Endothelial cell (in vitro differentiated cells): Measurements from ENCODE around the gene CCNY. TPM values are rescaled to one million over a fixed set of nuclear protein-coding genes. Genes with fewer than 3 reads are reported as not detected.

ENCODE experiments used
- DNase-seq: peaks from one replicate; pipeline ENCODE4 v3.0.0; 2021; ENCODE audit warnings: low spot score
- H3K27ac Mint-ChIP-seq: one replicate; pipeline ENCODE4 v1.8.0; 2021; ENCODE audit warnings: mixed read lengths, inconsistent platforms; ENCODE audit not compliant: unreplicated experiment
- H3K27me3 Mint-ChIP-seq: one replicate; pipeline ENCODE4 v1.8.0; 2021; ENCODE audit warnings: mild to moderate bottlenecking, moderate library complexity, mixed read lengths, inconsistent platforms; ENCODE audit not compliant: unreplicated experiment
- H3K36me3 Mint-ChIP-seq: one replicate; pipeline ENCODE4 v1.8.0; 2021; ENCODE audit warnings: mild to moderate bottlenecking, low read depth, mixed read lengths, inconsistent platforms; ENCODE audit not compliant: unreplicated experiment
- H3K4me1 Mint-ChIP-seq: one replicate; pipeline ENCODE4 v1.8.0; 2021; ENCODE audit warnings: mild to moderate bottlenecking, mixed read lengths, inconsistent platforms; ENCODE audit not compliant: unreplicated experiment
- H3K4me3 Mint-ChIP-seq: one replicate; pipeline ENCODE4 v1.8.0; 2021; ENCODE audit warnings: mild to moderate bottlenecking, mixed read lengths, inconsistent platforms; ENCODE audit not compliant: unreplicated experiment
- H3K9me3 Mint-ChIP-seq: one replicate; pipeline ENCODE4 v1.8.0; 2021; ENCODE audit warnings: mixed read lengths, inconsistent platforms; ENCODE audit not compliant: unreplicated experiment
- total RNA-seq: library from RNA; stranded (reverse); fragmentation: NEBNext Ultra II Directional; extraction: Animal tissue kit (Norgen Biotek cat#: 25700); gene quantifications from one replicate; pipeline ENCODE4 v1.2.1, GENCODE V29; 2021; ENCODE audit not compliant: unreplicated experiment
- TF ChIP-seq, protein P1 (sequence below): fragments of 200-600 bp; sonication (generic); IDR thresholded peaks from one replicate; pipeline ENCODE4 v1.5.0; 2021; ENCODE audit warnings: antibody characterized with exemption; ENCODE audit not compliant: unreplicated experiment

CCNY gene
- total RNA-seq, 1 donor from 2014 or later: 169 TPM

GRCh38 chr10:35606430-35606829, 270.1 kb downstream of the CCNY start:
- Mint-ChIP-seq H3K27ac (no peak overlapping the region), H3K4me1 (no peaks in the 10 kb centered on the region), H3K9me3 (peaks cover 6% of the 10 kb centered on the region), H3K4me3 (no peak overlapping the region), H3K36me3 (peaks cover 3% of the 10 kb centered on the region), H3K27me3 (peaks cover 4% of the 10 kb centered on the region)
- TF ChIP-seq, protein P1, sequence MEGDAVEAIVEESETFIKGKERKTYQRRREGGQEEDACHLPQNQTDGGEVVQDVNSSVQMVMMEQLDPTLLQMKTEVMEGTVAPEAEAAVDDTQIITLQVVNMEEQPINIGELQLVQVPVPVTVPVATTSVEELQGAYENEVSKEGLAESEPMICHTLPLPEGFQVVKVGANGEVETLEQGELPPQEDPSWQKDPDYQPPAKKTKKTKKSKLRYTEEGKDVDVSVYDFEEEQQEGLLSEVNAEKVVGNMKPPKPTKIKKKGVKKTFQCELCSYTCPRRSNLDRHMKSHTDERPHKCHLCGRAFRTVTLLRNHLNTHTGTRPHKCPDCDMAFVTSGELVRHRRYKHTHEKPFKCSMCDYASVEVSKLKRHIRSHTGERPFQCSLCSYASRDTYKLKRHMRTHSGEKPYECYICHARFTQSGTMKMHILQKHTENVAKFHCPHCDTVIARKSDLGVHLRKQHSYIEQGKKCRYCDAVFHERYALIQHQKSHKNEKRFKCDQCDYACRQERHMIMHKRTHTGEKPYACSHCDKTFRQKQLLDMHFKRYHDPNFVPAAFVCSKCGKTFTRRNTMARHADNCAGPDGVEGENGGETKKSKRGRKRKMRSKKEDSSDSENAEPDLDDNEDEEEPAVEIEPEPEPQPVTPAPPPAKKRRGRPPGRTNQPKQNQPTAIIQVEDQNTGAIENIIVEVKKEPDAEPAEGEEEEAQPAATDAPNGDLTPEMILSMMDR: no peak
- no peak for DNase-seq

DNA sequence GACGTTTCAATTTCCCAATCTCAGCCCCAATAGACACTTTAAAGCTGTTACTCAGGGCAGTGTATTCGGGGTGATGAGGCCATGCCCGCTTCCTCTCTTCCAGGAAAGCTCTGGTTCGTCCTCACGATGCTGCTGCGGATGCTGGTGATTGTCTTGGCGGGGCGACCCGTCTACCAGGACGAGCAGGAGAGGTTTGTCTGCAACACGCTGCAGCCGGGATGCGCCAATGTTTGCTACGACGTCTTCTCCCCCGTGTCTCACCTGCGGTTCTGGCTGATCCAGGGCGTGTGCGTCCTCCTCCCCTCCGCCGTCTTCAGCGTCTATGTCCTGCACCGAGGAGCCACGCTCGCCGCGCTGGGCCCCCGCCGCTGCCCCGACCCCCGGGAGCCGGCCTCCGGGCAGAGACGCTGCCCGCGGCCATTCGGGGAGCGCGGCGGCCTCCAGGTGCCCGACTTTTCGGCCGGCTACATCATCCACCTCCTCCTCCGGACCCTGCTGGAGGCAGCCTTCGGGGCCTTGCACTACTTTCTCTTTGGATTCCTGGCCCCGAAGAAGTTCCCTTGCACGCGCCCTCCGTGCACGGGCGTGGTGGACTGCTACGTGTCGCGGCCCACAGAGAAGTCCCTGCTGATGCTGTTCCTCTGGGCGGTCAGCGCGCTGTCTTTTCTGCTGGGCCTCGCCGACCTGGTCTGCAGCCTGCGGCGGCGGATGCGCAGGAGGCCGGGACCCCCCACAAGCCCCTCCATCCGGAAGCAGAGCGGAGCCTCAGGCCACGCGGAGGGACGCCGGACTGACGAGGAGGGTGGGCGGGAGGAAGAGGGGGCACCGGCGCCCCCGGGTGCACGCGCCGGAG, 271.4 kb downstream of the CCNY start:
- Mint-ChIP-seq H3K9me3 (peaks cover 6% of the 10 kb centered on the region), H3K4me1 (no peaks in the 10 kb centered on the region), H3K36me3 (peaks cover 3% of the 10 kb centered on the region), H3K27ac (no peak overlapping the region), H3K27me3 (peaks cover 8% of the 10 kb centered on the region), H3K4me3 (no peak overlapping the region)
- TF ChIP-seq, protein P1: no peak
- no peak for DNase-seq

DNA sequence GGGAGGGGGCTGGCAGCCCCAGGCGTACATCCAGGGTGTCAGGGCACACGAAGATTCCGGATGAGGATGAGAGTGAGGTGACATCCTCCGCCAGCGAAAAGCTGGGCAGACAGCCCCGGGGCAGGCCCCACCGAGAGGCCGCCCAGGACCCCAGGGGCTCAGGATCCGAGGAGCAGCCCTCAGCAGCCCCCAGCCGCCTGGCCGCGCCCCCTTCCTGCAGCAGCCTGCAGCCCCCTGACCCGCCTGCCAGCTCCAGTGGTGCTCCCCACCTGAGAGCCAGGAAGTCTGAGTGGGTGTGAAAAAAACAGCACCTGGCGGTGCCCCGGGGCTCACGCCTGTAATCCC, 272.0 kb downstream of the CCNY start:
- H3K4me3 Mint-ChIP-seq: no peak overlapping the region
- peaks cover 6% of the 10 kb centered on the region for H3K9me3 Mint-ChIP-seq
- H3K27ac Mint-ChIP-seq: no peak overlapping the region
- DNase-seq: no peak
- H3K27me3 Mint-ChIP-seq: peaks cover 8% of the 10 kb centered on the region
- no peaks in the 10 kb centered on the region for H3K4me1 Mint-ChIP-seq
- peaks cover 3% of the 10 kb centered on the region for H3K36me3 Mint-ChIP-seq
- TF ChIP-seq, protein P1: no peak

DNA sequence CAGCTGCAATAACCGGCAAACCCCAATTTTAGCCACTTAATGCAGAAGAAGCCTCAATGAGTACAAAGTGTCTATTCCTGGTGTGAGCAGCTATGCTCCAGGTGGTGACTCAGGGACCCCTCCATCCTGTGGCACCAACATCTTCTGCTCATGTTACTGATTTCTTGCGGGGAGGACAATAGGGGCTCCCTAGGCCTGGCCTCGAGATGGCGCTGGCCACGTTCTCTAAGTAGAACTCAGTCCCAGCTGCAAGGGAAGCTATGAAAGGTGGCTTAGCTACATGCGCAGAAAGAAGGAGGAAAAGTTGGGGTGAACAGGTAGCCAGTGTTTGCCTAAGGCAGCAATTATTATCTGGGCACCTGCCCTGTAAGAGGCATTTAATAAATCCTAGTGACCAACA, 275.4 kb downstream of the CCNY start:
- H3K4me1 Mint-ChIP-seq: no peaks in the 10 kb centered on the region
- TF ChIP-seq, protein P1: no peak
- peaks cover 8% of the 10 kb centered on the region for H3K27me3 Mint-ChIP-seq
- no peak overlapping the region for H3K27ac Mint-ChIP-seq
- no peak for DNase-seq
- H3K36me3 Mint-ChIP-seq: peaks cover 3% of the 10 kb centered on the region
- H3K4me3 Mint-ChIP-seq: no peak overlapping the region
- peaks cover 6% of the 10 kb centered on the region for H3K9me3 Mint-ChIP-seq

- H3K27me3 Mint-ChIP-seq: peaks cover 4% of the 10 kb centered on the region
- H3K36me3 Mint-ChIP-seq: peaks cover 3% of the 10 kb centered on the region
- no peak overlapping the region for H3K4me3 Mint-ChIP-seq
- no peak for DNase-seq
- TF ChIP-seq, protein P1: no peak
- H3K4me1 Mint-ChIP-seq: no peaks in the 10 kb centered on the region
- peaks cover 6% of the 10 kb centered on the region for H3K9me3 Mint-ChIP-seq
- H3K27ac Mint-ChIP-seq: no peak overlapping the region
Measured at GRCh38 chr10:35612385-35613106, 276.2 kb downstream of the CCNY start.
